Stimulated activated CD8-positive, alpha-beta memory T cell treated with anti-CD3 and anti-CD28 coated beads, Interleukin-15, amount 100 ng/mL, for 24 hours (primary cell): ENCODE measurements around the gene ABLIM2.

ENCODE experiments used
- DNase-seq: peaks from one replicate; pipeline ENCODE4 v3.0.0-alpha.2; 2020; ENCODE audit warnings: low read depth

ABLIM2 gene

DNA sequence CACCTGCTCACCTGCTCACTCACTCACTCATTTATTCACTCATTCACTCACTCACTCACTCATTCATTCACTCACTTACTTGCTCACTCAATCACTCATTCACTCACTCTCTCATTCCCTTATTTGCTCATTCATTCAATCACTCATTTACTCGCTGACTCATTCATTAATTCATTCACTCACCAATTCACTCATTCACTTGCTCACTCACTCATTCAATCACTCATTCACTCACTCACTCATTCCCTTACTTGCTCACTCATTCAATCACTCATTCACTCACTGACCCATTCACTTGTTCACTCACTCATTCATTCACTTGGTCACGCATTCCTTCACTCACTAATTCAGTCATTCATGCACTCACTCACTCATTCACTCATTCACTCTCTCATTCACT, 130.2 kb downstream of the ABLIM2 start:
- no peak for DNase-seq

DNA sequence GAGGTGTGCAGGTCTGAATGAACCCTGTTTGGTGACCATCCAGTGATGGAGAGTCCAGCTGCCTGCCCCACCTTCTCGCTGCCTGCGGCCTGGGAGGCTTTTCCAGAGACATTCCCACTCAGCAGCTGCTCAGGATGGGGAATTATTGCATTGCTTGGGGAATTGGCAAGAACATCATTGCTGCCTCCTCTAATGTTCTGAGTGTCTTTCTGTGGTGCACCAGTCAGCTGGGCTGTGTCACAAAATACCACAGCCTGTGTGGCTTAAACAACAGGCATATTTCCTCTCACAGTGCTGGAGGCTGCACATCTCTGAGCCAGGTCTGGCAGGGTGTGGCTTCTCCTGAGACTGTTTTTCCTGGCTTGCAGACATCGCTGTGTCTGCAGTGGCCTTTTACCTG, 132.2 kb downstream of the ABLIM2 start:
- no peak for DNase-seq

DNA sequence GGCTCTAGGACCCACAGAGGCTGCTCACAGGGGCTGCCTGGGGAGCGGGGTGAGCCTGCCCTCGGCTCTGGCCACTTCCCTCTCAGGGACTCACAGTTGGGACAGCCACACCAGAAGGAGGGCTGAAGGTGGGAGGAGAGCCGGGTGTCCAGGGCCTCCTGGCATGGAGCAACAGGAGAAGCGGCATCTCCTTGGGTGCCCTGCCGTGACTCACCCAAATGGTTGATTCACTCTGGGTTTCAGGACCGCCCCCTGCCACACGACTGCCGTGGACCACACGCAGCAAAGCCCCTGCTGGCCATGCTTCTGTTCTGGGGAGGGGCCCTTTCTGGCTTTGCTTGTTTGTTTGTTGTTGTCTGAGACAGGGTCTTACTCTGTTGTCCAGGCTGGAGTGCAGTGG, 132.9 kb downstream of the ABLIM2 start:
- no peak for DNase-seq

DNA sequence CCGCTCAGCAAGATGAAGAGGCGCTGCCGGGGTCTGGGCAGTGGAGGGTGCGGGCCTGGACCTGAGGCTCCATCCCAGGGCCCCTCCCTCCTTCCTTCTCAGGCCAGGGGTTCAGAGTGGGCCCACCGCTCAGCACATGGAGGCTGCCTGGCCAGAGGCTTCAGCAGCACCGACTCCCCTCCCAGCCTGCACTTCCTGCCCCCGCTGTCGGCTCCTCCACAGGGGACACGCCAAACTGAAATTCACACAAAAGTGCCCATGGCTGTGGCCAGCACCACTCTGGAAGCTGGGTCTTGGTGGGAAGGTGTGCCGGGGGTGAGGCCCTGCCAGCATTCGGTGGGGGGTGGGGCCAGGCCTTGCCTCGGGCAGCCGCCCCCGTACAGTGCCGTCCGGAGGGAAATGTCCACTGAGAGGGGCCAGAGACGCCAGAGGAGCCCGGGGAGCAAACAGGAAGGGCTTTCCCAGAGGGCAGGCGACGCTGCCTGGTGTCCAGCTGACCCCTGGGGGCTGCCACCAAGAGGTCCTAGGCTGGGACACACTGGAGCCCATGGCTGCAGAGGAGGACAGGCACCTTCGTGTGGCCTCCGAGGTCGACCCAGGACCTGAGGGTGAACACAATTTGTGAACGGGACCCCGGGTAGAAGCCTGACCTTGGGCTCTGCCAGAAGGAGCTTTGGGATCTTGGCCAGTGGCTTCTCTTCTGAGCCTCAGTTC, 134.4 kb downstream of the ABLIM2 start:
- DNase-seq, result no peak

DNA sequence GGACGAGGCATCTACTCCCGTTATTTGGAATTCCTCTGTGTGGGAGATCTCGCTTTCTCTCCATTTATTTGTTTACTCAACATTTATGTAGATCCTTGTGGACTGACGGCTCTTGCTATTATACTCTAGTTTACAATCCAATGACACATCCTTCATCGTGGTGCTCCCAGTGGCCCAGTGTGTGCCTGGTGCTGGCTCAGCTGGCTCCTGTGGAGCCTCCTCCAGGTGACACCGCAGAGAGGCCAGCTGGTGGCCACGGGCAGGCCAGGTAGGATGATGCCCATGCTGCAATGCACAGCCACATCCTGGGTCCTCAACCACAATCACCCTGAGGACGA, 134.9 kb downstream of the ABLIM2 start:
- DNase-seq, result no peak

DNA sequence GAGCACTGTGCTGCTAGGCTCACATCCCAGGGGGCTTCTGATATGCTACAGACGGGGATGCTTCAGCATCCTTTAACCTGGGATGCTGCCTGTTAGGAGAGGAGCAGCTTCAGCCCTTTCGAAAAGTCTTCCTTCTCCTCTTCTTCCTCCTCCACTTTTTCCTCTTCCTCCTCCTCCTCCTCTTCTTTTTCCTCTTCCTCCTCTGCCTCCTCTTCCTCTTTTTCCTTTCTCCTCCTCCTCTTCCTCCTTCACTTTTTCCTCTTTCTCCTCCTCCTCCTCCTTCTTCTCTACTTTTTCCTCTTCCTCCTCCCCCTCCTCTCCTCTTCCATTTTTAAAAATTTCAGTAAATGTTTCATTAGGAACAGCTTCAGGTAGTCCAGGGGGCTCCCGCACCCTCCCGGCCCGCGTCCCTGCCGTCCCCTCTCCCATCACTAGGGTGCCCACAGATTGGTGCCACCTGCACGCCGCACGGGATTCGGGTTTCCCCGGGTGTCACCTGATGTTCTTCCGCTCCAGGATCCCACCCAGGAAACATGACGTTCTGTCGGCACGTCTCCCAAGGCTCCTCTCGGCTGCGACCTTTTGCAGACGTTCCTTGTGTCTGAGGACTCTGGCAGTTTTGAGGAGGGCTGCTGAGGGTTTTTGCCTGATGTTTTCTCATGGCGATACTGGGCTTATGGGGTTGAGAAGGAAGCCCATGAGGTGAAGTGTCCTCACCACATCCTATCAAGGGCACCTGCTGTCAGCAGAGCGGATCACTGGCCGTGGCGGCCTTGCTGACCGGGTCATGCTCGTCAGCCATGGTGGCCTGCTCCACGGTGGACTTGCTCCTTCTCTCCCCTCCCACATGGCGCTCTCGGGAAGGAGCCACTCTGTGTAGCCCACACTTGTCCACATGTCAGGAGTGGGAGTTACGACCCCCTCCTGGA, 135.6 kb downstream of the ABLIM2 start:
- no peak for DNase-seq

DNA sequence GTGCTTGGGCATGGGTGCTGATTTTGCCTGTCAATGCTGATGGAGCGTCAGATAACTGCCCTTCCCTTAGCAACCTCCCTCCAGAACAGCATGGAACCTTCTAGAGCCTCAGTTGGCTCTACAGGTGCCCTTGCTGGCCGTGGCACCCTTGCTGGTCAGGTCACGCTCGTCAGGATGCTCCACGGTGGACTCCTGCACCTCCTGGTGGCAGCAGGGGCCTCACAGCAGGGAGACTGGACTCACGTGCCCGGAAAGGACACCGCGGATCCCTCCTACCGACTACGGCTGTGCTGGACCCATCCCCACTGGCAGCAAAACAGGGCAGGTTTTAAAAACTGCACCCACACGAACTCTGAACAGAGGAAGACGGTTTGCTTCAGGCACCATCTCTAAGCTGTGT, 136.8 kb downstream of the ABLIM2 start:
- no peak for DNase-seq

DNA sequence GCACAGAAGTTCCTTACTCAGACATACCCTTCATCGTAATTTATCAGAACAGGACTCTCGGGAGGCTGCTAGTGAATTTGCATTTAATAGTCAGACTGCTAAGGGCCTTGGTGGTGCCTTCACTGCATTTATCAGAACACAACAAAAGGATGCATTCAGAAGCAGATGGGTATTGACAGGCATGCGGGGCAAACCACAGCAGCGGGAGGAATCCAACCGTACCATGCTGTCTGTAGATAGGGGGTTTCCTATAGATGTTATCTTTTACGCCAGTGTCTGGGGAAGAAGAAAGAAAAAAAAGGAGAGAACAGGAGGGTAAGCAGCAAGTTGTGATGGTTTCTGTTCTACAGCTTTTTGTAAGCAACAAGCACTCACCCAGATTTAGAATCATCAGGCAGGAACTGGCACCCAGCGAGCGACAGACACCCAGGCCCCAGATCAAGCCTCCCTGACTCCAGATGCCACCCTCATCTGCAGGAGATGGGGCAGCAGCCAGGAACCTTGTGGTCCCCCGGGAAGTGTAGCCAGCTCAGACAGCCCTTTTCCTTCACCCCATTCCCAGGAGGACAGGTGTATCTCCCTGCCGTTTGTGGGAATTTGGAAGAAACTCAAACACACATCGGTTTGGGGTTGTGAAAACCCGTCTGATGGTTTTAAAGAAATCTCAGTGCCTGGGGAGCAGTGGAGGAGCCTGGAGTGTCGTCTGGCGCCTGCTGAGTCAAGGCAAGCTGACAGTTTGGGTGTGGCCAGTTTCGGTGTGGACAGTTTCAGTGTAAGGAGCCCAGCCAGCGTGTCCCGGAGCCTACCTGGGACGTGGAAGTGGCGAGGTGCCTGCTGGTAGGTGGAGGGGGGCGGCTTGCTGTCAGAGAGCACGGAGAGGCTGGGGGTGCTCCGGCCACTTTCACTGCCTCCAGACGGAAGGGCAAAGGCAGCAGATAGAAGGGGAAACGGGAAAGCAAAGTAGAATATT, 138.9 kb downstream of the ABLIM2 start:
- no peak for DNase-seq

DNA sequence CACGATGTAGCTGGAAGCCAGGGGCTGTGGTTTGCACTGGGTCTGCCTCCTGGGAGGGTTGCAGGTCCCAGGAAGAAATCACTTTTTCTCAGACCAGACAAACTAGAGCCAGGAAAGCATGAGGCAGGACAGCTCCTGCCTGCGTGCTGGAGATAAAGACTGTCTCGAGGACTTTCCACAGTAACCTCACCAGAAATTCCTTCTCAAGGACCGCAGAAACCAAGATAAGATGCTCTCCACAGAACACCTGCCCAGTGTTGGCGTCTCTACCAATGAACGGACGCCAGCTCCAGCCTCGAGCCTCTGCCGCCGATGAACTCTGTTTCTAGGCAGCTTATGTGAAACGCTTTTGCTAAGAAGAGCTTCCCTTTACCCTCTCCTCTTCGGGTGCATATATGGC, 142.1 kb downstream of the ABLIM2 start:
- DNase-seq, result no peak

DNA sequence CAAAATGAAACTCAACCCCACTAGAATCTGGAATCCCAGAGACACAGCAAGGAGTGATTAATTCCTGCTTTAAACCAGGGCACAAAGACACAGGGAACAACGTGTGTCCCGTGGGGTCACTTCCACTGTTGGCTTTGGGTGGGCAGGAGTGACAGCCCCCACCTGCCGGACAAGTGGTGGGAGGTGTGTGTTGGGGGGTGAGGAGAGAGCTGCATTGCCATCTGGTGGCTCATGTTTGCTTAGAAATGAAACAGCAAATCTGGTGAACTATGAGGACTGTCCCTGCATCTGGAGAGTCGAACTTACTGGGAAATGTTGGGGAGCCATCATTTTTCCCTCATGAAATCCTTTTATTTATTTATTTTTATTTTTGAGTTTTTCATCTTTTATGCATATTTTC, 143.1 kb downstream of the ABLIM2 start:
- DNase-seq, result no peak

DNA sequence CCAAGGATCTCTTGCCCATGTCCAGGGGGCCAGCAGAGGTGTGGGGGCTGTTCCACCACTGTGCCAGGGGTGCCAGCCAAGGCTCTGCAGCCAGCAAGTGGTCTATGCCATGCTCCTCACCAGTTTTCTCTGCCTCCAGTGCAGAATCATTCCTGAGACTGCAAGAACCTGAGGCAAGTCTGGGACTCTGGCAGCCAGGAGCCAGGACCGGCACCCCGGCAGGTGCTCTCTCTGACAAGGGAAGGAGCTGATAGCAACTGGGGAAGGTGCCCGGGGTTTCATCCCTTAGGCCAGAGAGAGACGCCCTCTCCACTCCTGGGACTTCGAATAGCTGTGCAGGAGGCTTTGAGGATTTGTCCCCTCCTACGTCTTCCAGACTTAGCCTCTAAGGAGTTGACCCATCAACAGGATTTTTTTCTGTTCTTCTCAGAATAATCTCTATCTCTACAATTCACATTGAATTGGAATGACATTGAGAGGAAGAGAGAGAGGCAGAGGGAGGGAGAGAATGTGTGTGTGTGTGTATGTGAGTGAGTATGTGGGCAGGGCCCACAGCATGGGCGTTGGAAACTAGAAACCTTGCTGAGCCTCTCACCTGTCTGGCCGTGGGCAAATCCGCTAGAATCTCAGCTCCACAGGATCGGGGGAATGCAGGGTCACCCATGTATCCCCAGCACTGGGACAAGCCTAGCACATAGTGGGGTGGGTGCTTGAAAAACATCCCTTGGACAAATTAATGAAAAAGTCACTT, 144.5 kb downstream of the ABLIM2 start:
- no peak for DNase-seq

DNA sequence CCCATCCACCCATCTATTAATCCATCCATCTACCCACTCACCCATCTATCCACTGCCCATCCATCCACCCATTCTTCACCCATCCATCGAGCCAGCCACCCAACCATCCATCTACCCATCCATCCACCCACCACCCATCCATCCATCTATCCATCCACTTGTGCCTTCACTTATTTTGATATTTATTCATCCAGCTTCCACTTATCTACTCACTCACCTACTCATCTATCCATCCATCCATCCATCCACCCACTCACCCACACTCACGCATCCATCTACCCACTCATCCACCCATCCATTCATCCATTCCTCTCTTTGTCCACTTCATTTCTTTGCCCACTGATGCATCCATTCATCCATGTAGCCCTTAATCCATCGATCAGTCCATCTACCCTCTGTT, 146.1 kb downstream of the ABLIM2 start:
- DNase-seq, result no peak

DNA sequence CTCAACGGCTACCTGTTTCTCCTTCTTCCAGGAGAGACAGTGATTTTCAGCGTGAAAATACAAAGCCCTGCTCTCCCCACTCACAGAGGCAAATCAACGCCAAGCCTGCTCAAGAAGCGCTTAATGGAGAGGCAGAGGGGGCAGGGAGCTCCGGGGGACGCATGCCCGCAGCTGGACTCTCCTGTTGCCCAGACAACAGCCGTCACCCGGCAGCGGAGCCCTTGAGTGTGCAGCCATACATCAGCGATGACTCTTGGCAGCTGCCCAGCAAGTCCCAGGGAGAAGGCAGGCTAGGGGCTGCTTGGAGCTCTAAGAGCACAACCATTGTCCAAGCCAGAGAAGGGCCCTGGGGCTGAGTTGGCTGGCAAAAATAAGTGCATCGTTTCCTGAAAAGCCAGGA, 148.0 kb downstream of the ABLIM2 start:
- no peak for DNase-seq

DNA sequence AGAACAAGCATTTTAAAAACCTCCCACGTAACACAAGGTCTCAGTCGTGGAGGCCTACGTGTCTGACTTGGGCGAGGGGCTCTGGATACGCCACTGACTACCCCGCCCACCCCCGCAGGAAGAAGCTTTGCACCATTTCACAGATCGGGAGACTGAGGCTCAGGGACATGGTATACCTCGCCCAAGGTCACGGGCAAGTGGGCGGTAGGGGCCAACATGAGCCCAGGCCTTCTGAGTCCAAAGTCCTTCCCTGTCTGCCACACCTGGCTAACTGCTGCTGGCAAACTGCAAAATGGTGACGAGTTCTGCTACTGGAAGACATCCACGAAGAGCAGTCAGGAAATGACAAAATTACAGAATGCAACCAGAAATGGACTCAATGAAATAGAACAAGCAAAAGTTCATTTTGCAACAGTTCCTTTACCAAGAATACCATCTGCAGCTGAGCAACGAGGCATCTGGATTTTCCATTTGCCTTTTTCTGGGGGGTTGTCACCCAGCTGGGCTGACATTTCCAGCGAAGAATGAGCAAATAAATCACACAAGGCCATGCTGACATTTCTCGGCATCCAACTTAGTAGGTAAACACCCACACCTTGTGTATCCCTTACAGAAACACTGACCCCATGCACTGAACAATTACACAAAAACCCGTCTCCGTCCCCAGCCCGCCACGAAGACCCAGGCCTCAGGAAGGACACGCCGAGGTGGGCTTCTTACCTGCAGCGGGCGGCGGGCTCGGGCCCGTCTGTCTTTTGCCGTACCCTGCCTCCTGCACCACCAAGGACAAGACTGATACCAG, 148.7 kb downstream of the ABLIM2 start:
- DNase-seq, result no peak

DNA sequence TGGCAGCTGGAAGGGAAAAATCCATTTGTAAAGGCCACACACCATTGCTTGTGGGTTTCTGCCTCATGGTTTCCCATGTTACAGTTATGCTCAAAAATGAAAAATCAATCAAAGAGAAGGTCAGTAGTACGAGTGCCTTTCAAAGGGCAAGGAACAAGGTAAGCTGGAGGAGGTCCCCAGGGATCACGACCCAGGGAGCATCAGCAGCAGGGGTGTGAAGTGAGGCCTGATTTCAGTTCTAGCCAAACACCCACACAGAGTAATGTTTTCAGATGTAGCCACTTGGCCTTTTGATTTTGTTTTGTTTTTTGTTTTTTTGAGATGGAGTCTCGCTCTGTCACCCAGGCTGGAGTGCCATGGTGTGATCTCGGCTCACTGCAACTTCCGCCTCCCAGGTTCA, 149.5 kb downstream of the ABLIM2 start:
- DNase-seq, result no peak

DNA sequence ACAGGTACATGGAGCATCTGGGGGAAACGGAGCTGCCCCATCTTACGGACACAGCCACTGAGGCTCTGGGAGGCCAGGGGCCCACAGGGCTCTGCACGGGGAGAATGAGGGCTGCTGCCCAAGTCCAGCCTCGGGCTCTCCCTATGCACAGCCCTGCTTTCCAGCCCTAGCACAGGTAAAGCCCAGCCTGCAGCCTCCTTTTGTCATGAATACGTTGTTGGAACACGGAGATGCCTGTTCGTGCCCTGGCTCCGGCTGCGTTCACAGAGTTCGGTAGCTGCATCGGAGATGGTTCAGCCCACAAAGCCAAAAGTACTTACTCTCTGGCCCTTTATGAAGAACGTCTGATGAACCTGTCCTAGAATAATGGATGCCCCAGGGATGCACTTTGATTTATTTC, 150.2 kb downstream of the ABLIM2 start:
- no peak for DNase-seq

DNA sequence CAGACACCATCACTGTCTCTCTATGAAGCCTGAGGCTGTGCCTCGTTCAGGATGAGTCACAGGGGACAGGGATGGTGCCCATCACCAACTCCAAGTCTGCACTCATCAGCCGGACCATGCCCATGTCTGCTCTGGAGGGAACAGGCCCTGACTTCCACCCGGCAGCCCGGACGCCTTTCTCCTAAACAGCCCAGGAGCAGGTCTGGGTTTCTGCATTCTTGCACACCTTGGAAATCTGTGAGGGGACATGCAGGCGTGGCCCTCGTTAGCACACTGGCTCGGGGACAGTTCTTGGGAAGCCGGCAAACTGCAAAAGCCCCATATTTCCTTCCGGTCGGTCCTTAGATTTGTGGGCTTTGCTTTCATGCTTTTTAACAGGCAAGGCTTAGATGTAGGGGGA, 151.0 kb downstream of the ABLIM2 start:
- DNase-seq, result no peak

DNA sequence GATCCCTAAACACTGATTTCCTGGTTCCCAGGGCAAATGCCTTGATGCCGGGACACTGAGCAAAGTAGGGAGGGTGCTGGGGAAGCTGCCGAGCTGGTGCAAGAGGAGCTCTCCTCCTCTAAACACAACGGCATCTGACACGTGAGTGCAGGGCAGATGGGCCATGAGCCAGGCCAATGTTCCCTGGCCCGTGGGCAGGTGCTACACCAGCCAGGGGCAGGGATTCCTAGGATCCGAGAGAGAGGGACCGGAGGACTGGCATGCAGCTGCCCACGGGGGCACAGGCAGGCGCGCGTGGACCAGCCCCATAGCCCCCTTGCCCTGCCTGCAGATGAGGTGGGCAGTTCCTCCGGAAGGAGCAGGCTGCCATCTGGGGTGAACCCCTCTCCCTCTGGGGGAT, 152.1 kb downstream of the ABLIM2 start:
- no peak for DNase-seq

DNA sequence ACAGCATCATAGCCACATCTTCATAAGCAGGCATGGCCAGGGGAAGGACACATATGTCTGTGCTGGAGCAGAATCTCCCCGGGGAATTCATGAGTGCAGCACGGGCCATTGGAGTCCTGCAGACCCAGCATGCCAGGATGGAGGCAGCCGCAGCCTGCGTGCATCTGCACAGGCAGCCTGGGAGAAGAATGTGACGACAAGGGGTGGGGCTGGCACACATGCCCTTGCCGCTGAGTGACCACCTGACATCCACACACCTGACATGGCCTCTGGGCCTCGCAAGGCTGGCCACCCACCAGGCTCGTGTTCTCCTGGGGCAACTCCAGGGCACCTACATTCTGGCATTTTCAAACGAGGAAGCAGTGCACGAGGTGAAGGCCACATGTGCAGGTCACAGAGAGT, 152.8 kb downstream of the ABLIM2 start:
- DNase-seq, result no peak

DNA sequence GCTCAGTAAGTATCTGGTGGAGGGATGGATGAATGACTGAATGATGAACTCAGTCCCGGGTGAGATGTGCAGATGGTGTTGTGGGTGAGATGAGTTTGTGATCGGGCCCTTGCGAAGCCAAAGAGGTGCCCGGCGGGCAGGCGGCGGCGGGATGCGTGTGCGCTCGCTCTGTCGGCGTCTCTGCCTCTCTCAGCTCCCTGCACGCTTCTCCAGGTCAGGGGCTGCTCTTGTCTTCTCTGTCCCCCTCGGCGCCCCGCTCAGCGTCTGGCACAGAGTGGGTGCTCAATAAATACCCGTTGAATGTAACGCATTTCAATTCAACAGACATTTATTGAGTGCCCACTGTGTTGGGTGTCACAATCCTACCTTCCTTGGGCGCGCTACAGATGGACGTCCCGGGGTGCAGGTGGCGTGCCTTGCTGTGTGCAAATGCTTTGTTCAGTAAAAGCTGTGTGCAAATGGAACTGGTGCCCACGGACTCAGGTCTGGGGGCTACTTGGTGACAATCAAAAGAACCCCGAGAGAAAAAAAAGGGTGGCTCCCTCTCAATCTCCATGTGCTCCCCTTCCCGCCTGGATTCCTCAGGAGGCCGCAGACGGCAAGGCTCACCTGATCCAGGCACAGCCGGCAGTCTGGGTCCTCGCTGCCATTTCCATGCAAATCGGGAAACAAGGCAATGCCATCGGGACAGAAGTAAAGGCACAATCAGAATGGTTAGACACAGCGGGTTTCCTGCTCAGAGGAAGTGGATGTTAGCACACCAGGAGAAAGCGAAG, 153.4 kb downstream of the ABLIM2 start:
- DNase-seq, result no peak
